EH (cell line): ENCODE measurements around the gene FMN2.
"Not testable (repeated sequence)": the region's sequence is repeated elsewhere in the genome, so short reads cannot be mapped to it uniquely, and the experiment has no call there.

ENCODE experiments used
- DNase-seq: peaks from one replicate; pipeline ENCODE4 v3.0.0-alpha.2; 2015; ENCODE audit warnings: low read depth

The FMN2 gene

DNA sequence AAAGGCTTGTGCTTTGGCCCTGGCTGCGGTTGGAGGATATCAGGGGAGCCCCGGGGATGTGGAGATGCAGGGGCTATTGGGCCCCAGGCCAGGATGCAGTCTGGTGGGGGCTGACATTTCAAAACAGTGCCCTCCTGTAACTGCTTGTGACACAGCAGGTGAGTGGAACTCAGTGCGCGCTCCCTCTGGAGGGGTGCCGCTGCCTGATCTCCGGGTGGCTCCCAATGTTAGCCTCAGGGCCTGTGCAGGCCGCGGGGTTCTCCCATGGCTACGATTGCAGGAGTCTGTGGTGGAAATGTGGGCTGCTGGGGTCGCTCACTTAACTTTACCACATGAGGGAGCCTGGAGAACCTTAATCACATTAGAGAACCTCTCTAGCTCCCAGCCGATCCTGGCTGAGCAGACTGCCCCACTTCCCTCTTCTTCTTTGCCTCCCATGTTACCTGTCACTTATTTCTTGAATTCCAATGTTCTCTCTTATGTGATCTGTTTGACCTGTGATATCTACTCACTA, 163.2 kb downstream of the FMN2 start:
- DNase-seq = no peak

DNA sequence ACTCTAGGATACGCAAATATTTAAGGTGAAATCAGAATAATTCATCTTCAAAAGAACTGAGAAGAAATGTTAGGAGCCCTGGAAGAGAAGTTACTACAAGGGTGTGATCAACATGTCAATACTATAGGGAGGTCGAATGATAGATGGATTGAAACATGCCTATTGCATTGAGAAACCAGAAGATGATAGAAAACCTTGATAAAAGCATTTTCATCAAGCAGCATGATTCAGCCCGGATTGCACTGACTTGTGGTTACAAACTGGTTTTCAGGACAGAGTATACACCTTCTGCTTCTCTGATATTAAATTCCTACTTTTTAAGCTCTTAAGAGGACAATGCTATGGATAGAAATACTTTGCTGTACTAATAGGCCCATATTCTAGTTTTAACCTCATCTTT, 164.2 kb downstream of the FMN2 start:
- no peak for DNase-seq

DNA sequence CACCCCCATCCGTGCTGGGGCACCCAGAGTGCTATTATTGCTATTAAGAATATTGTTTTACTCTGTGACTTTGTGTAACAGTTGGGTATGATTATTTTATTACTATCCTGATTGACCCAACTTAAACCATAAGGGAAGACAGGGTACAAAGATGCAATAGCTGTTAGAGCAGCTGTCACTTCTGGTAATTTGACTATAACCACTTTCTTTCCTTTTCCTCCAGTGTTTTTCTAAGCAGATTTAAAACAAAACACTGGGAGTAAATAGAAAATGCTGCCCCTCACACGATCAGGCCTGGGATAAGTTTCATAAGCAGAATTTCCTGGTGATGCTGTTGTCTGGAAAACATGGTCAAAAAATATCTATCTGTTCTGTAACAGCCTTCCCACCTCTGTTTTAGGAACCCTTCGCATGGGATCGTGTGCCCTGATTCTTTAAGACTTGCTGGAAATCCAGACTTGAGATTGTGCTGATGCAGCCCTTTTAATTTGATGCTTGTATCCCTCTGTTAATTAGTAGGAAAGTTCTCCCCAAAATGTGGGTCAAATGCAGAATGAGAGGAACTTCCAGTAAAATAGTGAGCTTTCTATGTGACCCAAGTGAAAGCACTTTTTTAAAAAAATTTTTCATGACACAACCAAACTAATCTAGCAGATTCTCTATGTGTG, 165.3 kb downstream of the FMN2 start:
- DNase-seq = no peak

DNA sequence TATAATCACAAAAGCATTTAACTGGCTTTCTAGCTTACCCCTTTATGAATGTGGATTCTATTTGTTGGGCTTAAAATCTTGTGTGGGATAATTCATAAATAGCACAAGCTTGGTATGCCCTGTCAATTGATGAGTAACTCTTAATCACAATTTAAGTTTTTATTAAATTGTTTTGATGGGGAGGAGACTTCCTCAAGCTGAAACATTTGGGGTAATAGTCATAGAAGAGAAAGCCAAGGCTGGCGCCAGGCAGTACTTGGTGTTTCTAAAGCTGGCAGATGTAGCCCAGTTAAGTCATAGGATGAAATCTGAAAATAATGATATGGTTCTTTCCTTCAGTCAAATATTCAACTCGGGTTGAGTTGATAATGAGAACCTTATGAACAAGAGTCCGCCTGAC, 167.2 kb downstream of the FMN2 start:
- DNase-seq = peak; percentile 97

DNA sequence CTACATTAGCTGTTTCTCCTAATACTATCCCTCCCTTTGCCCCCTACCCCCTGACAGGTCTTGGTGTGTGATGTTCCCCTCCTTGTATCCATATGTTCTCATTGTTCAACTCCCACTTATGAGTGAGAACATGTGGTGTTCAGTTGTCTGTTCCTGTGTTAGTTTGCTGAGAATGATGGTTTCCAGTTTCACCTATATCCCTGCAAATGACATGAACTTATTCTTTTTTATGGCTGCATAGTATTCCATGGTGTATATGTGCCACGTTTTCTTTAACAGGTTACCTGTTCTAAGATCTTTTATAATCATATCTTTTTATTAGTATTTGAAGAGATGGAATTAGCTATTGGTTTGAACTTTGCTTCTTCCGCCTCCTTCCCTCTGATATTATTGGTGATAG, 172.8 kb downstream of the FMN2 start:
- DNase-seq = not testable (repeated sequence)

DNA sequence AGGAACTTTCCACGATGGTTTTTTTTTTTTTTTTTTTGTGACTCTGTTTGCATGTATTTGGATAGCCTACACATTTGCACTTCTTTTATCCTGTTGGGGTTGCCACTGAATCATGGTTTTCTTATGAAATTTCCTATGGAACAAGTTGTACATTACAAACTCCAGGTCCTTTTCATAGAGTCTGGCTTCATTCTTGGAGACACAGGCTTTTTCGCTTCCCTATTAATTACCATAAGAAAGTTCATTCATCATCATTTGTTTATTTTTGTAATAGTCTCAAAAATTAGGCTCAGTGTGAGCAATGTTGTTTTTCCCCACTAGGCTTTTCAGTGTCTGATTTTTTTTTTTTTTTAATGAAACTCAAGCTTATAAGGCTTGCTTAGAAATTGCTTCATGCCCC, 179.4 kb downstream of the FMN2 start:
- peak; percentile 39 for DNase-seq

DNA sequence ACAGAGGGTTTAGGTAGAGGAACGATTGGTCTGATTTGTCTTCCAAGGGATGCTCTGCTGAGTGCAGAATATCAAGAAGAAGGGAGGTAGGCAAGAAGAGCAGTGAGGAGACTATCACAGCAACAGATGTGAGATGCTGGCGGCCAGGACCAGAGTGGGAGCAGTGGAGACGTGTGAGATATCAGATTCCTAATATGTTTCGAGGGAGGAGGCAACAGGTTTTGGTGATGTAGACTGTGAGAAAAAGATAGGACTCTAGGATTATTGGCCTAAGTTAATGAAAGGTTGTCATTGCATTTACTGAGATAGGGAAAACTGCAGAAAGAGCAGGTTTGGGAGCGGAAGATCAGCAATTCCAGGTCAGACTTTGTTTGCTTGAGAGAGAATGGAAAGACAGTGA, 182.9 kb downstream of the FMN2 start:
- DNase-seq = no peak

DNA sequence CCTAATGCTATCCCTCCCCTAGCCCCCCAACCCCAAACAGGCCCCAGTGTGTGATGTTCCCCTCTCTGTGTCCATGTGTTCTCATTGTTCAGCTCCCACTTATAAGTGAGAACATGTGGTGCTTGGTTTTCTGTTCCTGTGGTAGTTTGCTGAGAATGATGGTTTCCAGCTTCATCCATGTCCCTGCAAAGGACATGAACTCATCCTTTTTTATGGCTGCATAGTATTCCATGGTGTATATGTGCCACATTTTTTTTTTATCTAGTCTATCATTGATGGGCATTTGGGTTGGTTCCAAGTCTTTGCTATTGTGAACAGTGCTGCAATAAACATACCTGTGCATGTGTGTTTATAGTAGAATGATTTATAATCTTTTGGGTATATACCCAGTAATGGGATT, 183.5 kb downstream of the FMN2 start:
- DNase-seq = not testable (repeated sequence)

DNA sequence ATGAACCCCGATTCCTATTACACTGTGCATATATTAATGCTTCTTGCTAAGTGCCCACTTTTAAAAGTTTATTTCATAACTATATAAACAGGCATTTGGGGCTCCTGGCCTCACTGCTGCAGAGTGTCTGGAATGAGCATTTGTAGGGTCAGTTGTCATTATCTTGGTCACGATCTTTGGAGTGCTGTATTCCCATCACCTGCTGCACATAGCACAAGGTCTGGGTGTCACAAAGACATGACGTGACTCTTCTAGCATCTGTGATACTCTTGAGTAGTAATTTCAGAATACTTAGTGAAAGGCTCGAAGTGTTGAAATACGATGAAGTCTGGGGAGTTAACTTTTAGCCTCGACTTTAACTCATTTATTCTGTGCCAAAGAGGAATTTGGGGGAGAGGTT, 186.4 kb downstream of the FMN2 start:
- no peak for DNase-seq

DNA sequence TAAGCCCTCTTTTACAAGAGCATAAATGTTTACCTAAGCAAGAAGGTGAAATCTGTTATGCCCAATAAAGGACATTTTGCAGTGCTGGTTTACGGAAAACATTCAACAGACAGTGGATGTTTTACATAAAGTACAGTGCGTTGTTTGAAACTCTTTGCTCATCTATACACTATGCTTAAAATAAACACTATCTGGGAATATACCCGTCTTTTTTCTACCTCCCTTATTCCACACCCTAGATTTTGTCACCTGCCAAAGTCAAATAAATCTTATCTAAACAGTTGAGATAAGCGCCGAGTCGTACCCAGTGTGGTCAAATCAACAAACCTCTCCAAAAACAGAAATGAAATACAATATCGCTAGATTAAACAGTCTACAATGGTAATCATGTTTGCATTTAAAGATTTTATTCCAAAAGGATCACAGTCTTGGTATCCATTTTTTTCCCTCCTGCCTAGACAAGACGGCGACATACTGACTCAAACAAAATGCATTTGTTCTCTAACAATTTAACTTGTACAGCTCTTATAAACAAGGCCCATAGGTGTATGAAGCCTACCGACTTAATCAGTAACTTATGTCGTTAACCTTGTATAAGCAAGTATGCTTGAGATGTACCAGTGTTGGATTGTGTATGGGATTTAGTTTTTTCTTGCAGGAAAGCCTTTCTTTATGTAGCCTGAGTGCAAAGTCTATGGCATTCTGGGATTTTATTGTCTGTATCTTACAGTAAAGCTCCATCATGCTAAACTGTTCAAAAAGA, 189.1 kb downstream of the FMN2 start:
- no peak for DNase-seq

DNA sequence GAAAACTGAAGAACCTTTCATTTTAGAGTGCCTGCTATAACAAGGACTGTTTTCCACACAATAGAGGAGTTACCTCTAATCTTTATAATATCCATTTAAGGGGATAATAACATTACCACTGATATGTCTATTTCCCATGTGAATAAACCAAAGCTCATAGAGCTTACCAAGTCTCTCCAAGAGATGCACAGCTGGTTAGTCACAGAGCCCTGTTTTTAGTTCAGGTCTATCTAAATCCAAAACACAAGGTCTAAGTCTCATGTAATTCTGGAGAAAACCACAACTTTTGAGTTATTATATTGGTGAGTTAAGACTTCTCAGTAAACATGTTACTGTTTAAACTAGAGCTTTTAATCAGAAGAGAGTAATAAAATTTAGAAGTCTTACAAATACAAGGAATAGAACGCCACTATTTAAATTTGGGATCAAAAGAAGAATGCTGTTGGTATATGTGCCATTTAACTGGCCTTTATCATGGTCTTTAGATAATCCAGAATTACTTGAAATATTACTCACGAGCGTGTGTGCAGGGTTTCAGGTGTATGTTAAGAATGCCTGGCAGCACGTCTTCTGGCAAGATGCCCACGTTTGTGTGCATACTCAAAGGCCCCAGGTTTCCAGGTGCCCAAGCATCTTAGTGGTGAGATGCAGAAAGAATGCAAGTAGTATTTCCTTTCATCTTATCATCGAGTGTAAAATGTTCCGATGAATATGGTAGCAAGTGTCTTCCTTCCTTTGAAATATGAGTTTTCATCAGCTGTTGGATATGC, 190.6 kb downstream of the FMN2 start:
- peak; percentile 44 for DNase-seq

DNA sequence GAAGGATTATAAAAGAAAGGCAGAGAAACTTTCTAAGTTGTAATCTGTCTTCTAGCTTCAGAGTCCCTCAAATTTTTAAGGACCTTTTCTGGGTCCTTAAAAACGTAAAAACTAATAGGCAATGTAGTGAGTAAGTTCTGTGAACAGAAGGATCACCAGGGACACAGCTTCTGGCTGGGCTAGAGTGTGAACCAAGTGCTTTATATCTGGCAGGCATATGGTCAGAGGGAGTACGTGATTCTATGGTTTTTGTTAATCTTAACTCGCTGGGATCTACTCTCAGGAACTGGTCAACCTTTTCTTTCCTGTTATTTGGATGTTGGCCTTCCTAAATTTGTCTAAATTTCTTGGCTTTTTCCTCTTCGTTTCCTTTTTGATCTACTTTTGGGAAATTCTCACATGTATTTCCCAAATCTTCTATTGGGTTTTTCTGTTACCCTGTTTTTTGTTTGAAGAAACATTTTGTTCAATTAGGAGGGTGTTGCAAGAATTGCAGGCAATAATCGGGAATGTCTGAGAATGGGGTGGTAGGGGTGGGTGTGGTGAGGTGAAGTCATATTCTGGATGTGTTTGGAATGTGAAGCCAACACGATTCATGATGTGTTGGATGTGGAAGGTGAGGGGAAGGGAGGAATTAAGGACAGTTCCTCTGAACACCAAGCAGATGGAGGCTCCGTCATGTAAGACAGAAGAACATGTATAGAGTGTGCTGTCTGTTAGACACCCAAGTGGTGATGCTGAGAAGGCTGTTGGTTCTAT, 193.2 kb downstream of the FMN2 start:
- peak; percentile 47 for DNase-seq

DNA sequence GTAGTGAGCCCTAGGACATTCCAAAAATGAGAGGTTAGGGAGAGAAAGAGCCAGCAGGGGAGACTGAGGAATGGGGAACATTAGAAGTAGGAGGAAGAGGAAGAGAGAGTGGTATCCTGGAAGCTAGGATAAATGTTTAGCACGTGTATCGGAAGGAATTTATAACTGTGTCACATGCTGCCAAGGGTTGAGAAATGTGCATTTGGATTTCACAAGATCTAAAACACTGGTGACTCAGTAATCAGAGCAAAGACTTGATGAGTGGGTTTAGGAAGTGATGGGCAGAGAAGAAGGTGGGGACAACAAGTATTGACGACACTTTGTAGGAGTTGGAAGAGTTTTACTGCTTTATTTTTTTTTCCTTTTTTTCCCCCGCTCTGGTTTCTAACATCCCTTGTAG, 193.9 kb downstream of the FMN2 start:
- DNase-seq = peak; percentile 92

DNA sequence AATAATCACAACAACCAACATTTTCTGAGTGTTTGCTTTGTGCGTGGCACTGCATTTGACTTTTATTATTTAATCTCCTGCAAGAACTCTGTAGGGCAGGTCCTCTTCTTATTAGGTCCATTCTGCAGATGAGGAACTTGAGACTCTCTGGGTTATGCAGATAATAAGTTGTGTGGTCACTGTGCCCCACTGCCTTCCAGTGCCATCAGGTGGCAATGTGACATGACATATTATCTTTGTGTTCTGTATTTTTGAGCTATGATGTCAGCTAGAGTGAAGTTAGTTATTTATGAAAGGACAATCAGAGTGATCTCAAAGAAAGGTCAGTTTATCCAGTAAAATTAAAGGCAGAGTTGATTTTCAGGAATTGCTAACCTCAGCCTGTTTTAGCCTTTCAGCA, 196.0 kb downstream of the FMN2 start:
- peak; percentile 9 for DNase-seq

DNA sequence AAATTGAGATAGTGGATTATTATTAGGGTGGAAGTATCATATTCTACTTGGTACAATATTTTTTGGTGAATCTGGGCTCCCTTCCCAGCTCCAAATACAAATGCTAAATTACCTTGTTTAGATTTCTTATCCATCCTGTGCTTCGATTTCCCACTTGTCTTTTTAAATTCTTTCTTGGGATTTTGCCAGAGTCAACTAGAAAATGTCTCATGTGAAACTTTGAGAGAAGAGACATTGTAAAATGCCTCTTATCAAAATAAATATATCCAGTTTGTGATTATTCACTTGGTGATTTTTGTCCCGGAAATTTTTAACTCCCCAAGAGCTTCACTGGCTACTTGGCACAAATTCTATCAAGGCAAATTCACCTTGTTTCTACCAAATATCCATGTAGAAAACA, 202.0 kb downstream of the FMN2 start:
- DNase-seq = peak; percentile 65

DNA sequence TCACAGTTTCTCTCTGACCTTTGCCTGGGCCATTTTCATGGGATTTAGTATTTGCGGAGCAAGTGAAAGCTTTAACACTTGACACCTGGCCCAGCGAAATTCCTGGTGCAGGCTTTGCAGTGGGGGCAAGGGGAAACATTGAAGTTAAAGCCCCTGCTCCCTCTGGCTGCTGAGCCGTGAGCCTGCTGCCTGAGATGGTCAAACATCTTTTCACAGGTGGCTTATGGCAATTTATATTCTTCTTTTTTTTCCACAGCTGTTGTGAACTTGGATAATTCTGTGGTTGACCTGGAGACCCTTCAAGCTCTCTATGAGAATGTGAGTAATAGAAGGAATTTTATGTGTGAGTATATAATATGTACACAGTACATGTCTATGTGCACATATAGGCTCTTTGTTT, 202.9 kb downstream of the FMN2 start:
- DNase-seq = no peak

DNA sequence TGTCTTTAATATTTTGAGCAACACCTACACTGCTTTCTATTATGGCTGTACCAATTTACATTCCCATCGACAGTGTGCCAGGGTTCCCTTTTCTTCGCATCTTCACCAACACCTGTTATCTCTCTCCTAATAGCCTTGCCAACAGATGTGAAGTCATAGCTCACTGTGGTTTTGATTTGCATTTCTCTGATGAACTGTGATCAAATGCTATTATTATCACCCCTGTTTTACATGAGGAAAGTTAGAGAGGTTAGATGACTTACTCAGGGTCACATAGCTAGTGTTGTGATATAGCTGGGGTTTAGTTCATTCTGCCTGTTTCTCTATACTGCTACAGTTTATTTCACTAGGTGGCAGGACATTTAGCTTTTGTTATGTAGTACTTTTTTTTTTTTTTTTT, 204.1 kb downstream of the FMN2 start:
- peak; percentile 14 for DNase-seq

DNA sequence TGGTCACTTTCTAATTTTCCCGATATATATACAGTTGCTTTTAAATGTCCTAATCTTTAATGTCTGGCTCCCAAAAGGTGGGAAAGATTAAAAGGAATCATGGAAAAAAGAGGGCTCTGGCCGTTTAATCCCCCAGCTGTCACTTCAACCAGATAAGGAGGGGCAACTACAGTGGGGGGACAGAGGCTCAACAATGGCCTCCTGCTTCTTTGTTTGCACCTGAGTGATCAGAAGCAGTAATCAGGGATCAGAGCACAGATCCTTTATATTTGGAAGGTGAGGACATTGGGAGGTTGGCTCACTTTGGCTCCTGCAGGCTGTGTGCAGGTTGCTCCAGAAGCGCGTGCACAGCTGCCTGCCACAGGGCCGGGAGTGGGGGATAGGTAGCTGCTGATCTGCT, 212.8 kb downstream of the FMN2 start:
- no peak for DNase-seq

DNA sequence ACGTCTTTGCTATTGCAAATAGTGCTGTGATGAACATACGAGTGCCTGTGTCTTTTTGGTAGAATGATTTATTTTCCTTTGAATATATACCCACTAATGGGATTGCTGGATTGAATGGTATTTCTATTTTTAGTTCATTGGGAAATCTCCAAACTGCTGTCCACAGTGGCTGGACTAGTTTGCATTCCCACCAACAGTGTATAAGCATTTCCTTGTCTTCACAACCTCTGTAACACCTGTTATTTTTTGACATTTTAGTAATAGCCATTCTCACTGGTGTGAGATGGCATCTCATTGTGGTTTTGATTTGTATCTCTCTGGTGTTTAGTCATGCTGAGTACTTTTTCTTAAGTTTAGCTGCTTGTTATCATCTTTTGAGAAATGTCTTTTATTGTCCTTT, 215.0 kb downstream of the FMN2 start:
- DNase-seq = peak; percentile 94

DNA sequence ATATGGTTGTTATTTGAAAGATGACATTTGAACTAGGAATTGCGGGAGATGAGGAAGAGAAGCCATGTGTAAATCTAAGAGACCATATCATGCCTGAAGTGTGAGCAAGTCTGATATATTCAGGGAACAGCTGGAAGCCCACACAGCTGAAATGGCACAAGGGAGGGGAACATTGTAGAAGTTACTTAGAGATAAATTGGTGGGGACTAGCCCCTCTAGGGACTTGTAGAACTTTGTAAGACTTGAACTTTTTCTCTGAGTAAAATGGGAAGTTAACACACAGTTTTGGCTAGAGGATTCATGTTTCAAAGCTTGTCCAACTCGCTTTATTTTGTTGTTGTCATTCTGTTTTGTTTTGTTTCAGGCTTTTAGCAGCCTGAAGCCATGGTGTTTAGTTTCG, 216.4 kb downstream of the FMN2 start:
- DNase-seq = no peak

DNA sequence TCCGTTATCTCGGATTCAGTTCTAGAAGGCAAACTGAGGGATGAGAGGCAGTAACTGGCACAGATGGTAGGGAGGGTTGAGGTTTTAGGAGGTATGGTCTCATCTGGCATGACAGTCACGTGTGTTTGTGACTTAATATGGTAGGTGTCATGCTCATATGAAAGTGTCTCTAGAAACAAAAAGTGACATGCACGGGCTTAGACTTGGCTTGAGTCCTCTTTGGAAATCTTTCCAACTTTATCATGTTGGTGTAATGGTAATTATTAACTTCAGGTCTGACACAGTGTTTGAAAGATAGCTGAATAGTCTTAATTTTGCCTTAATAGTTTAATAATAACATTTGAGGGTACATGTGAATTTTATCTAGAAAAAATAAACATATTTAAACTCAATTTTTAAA, 218.1 kb downstream of the FMN2 start:
- peak; percentile 8 for DNase-seq
